GM23338 (cell line): ENCODE data around the gene NWD2. TPM values are rescaled to one million over a fixed set of nuclear protein-coding genes. Genes with fewer than 3 reads are reported as not detected.

ENCODE experiments used
- ATAC-seq: fragments of 200-7000 bp; cut with Tn5 transposase; 3 replicates; pipeline ENCODE4 v1.9.1; 2020
- DNase-seq: peaks from one replicate; pipeline ENCODE4 v3.0.0-alpha.2; 2015; ENCODE audit warnings: low spot score
- H2AFZ ChIP-seq: fragments of 200-600 bp; sonication (generic); 2 replicates; pipeline ENCODE4 v1.8.0; 2016; ENCODE audit warnings: antibody characterized with exemption, mild to moderate bottlenecking, moderate library complexity
- H3F3A ChIP-seq: fragments of 200-600 bp; sonication (generic); replicated peaks from 2 replicates; pipeline ENCODE4 v1.8.0; 2017; ENCODE audit warnings: antibody characterized with exemption, mixed run types, low read depth
- H3K27ac ChIP-seq: fragments of 200-600 bp; sonication (generic); 2 replicates; pipeline ENCODE4 v1.6.1; 2016; ENCODE audit warnings: low read depth
- H3K27me3 ChIP-seq: fragments of 200-600 bp; sonication (generic); 2 replicates; pipeline ENCODE4 v1.8.0; 2016; ENCODE audit warnings: mild to moderate bottlenecking, mixed run types, moderate library complexity; ENCODE audit not compliant: insufficient read depth
- H3K36me3 ChIP-seq: fragments of 200-600 bp; sonication (generic); 2 replicates; pipeline ENCODE4 v1.8.0; 2016; ENCODE audit warnings: mild to moderate bottlenecking; ENCODE audit not compliant: insufficient read depth
- H3K4me1 ChIP-seq: fragments of 200-600 bp; sonication (generic); 2 replicates; pipeline ENCODE4 v1.8.0; 2016; ENCODE audit warnings: mild to moderate bottlenecking, moderate library complexity; ENCODE audit not compliant: insufficient read depth
- H3K4me2 ChIP-seq: fragments of 200-600 bp; sonication (generic); 2 replicates; pipeline ENCODE4 v1.7.1; 2017; ENCODE audit warnings: mixed run types
- H3K4me3 ChIP-seq: fragments of 200-600 bp; sonication (generic); 2 replicates; pipeline ENCODE4 v1.6.1; 2016; ENCODE audit warnings: mixed run types
- H3K79me2 ChIP-seq: fragments of 200-600 bp; sonication (generic); replicated peaks from 2 replicates; pipeline ENCODE4 v1.8.0; 2017; ENCODE audit warnings: mild to moderate bottlenecking; ENCODE audit not compliant: insufficient read depth
- H3K9me2 ChIP-seq: fragments of 200-600 bp; sonication (generic); 2 replicates; pipeline ENCODE4 v1.8.0; 2017; ENCODE audit not compliant: insufficient read depth
- H4K20me1 ChIP-seq: fragments of 200-600 bp; sonication (generic); replicated peaks from 2 replicates; pipeline ENCODE4 v1.8.0; 2017; ENCODE audit warnings: mild to moderate bottlenecking; ENCODE audit not compliant: insufficient read depth
- H3K27ac Mint-ChIP-seq: 2 replicates; pipeline ENCODE4 v1.8.0; 2020; ENCODE audit warnings: inconsistent platforms, mild to moderate bottlenecking, moderate library complexity, mixed read lengths
- H3K27me3 Mint-ChIP-seq: 3 replicates; pipeline ENCODE4 v1.8.0; 2022; ENCODE audit warnings: low read depth, mild to moderate bottlenecking, moderate library complexity, mixed read lengths, inconsistent platforms; ENCODE audit not compliant: insufficient read depth, poor library complexity
- H3K36me3 Mint-ChIP-seq: 3 replicates; pipeline ENCODE4 v1.8.0; 2021; ENCODE audit warnings: low read depth, mild to moderate bottlenecking, inconsistent platforms, moderate library complexity, mixed read lengths
- H3K4me1 Mint-ChIP-seq: 3 replicates; pipeline ENCODE4 v1.8.0; 2020; ENCODE audit warnings: mild to moderate bottlenecking, inconsistent platforms, mixed read lengths
- H3K4me3 Mint-ChIP-seq: 3 replicates; pipeline ENCODE4 v1.8.0; 2021; ENCODE audit warnings: moderate library complexity, mild to moderate bottlenecking, inconsistent platforms, mixed read lengths
- H3K9me3 Mint-ChIP-seq: 3 replicates; pipeline ENCODE4 v1.8.0; 2020; ENCODE audit warnings: moderate library complexity, mild to moderate bottlenecking, inconsistent platforms, mixed read lengths
- CREB1 ChIP-seq: fragments of 250-450 bp; sonication (Bioruptor Pico); IDR thresholded peaks from 2 replicates; pipeline ENCODE4 v1.5.0; 2020; ENCODE audit warnings: low read depth, mild to moderate bottlenecking, moderate library complexity
- EZH2 ChIP-seq: fragments of 200-600 bp; sonication (generic); IDR thresholded peaks from one replicate; pipeline ENCODE4 v1.8.0; 2017; ENCODE audit warnings: antibody characterized with exemption, mild to moderate bottlenecking, low read depth; ENCODE audit not compliant: unreplicated experiment
- POLR2AphosphoS5 ChIP-seq: IDR thresholded peaks from 2 replicates; pipeline ENCODE4 v1.6.1; 2016; ENCODE audit warnings: antibody characterized with exemption, low read depth
- polyA plus RNA-seq: library from polyadenylated mRNA; unstranded; fragments of >200 nt; fragmentation: Nextera tagmentation; extraction: Ambion mirVana; gene quantifications from 2 replicates; pipeline ENCODE4 v1.2.1, GENCODE V29; 2016
- total RNA-seq: library from RNA; depleted of rRNA; stranded (reverse); fragments of >200 nt; shearing (Covaris generic); gene quantifications from 2 replicates; pipeline ENCODE4 v1.2.3, GENCODE V29; 2014
- TF ChIP-seq, protein P1 (sequence below): fragments of 250-450 bp; sonication (Bioruptor Pico); IDR thresholded peaks from 2 replicates; pipeline ENCODE4 v1.5.0; 2020; ENCODE audit warnings: mild to moderate bottlenecking, moderate library complexity
- TF ChIP-seq, protein P2 (sequence below), 2 experiments: fragments of 200-600 bp in 1 of 2; sonication (generic) in 1 of 2; conservative IDR thresholded peaks; 2 replicates each; pipeline versions ENCODE4 v1.5.1 to v1.6.1; 2016 to 2017; ENCODE audit warnings: antibody characterized with exemption in 2 of 2, low read depth in 2 of 2, mild to moderate bottlenecking in 2 of 2, moderate library complexity in 1 of 2
- TF ChIP-seq, protein P3 (sequence below): IDR thresholded peaks from one replicate; pipeline ENCODE4 v1.6.1; 2018; ENCODE audit warnings: antibody characterized with exemption; ENCODE audit not compliant: unreplicated experiment

The NWD2 gene
- total and polyA plus RNA-seq, 2 experiments from 2014 or later, result 0.07 TPM; not detected in 1

DNA sequence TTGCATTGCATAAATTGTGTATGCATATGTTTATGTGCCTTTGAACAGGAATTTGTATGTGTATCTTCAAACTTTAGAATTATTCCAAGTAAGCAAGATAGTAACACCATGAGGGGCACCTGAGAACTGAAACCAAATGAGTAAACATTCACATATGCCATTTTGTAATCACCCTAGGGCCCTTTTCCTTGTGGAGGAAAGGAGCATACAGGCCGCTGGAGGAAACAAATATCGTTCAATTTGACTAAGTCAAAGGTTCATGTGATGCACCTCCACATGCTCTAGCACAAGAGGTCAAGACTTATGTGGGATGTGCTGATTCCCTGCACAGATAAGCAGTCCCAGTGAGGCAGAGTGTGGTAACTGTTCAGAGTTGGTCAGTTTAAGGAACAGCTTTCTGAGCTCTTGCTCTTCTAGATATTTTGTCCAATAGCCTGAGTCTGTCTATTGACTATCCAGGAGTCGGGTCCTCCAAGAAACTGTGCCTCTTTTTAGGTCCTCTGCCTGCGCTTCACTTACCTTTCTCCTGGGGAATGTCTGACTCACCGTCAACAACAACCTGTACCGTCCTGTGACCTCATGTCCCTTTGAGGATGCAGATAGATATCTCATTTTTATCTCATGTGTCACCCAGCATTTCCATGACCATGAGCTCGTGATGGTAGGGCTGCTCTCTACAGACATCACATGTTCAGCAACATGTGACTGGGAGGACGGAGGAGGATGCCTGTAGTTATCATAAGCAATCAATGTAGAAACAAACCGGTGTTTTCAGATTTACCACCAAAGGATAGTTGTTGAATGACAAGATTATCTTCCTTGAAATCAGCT, 196.9 kb downstream of the NWD2 start (continued):
- TF ChIP-seq, protein P1, sequence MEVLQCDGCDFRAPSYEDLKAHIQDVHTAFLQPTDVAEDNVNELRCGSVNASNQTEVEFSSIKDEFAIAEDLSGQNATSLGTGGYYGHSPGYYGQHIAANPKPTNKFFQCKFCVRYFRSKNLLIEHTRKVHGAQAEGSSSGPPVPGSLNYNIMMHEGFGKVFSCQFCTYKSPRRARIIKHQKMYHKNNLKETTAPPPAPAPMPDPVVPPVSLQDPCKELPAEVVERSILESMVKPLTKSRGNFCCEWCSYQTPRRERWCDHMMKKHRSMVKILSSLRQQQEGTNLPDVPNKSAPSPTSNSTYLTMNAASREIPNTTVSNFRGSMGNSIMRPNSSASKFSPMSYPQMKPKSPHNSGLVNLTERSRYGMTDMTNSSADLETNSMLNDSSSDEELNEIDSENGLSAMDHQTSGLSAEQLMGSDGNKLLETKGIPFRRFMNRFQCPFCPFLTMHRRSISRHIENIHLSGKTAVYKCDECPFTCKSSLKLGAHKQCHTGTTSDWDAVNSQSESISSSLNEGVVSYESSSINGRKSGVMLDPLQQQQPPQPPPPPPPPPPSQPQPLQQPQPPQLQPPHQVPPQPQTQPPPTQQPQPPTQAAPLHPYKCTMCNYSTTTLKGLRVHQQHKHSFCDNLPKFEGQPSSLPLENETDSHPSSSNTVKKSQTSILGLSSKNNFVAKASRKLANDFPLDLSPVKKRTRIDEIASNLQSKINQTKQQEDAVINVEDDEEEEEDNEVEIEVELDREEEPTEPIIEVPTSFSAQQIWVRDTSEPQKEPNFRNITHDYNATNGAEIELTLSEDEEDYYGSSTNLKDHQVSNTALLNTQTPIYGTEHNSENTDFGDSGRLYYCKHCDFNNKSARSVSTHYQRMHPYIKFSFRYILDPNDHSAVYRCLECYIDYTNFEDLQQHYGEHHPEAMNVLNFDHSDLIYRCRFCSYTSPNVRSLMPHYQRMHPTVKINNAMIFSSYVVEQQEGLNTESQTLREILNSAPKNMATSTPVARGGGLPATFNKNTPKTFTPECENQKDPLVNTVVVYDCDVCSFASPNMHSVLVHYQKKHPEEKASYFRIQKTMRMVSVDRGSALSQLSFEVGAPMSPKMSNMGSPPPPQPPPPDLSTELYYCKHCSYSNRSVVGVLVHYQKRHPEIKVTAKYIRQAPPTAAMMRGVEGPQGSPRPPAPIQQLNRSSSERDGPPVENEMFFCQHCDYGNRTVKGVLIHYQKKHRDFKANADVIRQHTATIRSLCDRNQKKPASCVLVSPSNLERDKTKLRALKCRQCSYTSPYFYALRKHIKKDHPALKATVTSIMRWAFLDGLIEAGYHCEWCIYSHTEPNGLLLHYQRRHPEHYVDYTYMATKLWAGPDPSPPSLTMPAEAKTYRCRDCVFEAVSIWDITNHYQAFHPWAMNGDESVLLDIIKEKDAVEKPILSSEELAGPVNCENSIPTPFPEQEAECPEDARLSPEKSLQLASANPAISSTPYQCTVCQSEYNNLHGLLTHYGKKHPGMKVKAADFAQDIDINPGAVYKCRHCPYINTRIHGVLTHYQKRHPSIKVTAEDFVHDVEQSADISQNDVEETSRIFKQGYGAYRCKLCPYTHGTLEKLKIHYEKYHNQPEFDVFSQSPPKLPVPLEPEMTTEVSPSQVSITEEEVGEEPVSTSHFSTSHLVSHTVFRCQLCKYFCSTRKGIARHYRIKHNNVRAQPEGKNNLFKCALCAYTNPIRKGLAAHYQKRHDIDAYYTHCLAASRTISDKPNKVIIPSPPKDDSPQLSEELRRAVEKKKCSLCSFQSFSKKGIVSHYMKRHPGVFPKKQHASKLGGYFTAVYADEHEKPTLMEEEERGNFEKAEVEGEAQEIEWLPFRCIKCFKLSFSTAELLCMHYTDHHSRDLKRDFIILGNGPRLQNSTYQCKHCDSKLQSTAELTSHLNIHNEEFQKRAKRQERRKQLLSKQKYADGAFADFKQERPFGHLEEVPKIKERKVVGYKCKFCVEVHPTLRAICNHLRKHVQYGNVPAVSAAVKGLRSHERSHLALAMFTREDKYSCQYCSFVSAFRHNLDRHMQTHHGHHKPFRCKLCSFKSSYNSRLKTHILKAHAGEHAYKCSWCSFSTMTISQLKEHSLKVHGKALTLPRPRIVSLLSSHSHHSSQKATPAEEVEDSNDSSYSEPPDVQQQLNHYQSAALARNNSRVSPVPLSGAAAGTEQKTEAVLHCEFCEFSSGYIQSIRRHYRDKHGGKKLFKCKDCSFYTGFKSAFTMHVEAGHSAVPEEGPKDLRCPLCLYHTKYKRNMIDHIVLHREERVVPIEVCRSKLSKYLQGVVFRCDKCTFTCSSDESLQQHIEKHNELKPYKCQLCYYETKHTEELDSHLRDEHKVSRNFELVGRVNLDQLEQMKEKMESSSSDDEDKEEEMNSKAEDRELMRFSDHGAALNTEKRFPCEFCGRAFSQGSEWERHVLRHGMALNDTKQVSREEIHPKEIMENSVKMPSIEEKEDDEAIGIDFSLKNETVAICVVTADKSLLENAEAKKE (CRISPR knock-in tag), result no peak
- TF ChIP-seq POLR2AphosphoS5, result no peak

DNA sequence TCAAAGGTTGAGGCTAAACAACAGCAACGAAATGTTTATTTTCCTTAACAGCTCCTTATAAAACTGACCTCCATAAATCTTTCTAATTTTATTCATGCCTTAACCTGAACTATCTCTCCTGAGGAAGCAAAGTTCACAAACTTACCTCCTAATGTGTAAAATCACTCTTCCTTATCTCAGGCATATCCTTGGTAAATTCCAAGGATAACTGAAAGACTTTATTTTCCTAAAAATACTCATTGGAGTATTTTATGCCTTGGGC, 197.4 kb downstream of the NWD2 start:
- Histone ChIP-seq H3K27me3 (no peaks in the 10 kb centered on the region), H3K4me1 (no peaks in the 10 kb centered on the region), H3K4me2 (no peak overlapping the region), H3K9me2 (peaks cover 9% of the 10 kb centered on the region; the same call in 1 of the 2 replicates), H3K27ac (no peak overlapping the region), H4K20me1 (no peaks in the 10 kb centered on the region), H2AFZ (no peak overlapping the region), H3K4me3 (no peak overlapping the region), H3K36me3 (no peaks in the 10 kb centered on the region), H3F3A (no peaks in the 10 kb centered on the region), H3K79me2 (no peaks in the 10 kb centered on the region)
- H3K36me3 Mint-ChIP-seq, result no peaks in the 10 kb centered on the region
- TF ChIP-seq CREB1 (CRISPR knock-in tag) (no peak), EZH2 (no peak)
- TF ChIP-seq, protein P2, sequence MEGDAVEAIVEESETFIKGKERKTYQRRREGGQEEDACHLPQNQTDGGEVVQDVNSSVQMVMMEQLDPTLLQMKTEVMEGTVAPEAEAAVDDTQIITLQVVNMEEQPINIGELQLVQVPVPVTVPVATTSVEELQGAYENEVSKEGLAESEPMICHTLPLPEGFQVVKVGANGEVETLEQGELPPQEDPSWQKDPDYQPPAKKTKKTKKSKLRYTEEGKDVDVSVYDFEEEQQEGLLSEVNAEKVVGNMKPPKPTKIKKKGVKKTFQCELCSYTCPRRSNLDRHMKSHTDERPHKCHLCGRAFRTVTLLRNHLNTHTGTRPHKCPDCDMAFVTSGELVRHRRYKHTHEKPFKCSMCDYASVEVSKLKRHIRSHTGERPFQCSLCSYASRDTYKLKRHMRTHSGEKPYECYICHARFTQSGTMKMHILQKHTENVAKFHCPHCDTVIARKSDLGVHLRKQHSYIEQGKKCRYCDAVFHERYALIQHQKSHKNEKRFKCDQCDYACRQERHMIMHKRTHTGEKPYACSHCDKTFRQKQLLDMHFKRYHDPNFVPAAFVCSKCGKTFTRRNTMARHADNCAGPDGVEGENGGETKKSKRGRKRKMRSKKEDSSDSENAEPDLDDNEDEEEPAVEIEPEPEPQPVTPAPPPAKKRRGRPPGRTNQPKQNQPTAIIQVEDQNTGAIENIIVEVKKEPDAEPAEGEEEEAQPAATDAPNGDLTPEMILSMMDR (conservative IDR thresholded peaks at IDR 0.05; ENCODE audit: low read depth in 2 of 2), result no peak
- TF ChIP-seq, protein P3, sequence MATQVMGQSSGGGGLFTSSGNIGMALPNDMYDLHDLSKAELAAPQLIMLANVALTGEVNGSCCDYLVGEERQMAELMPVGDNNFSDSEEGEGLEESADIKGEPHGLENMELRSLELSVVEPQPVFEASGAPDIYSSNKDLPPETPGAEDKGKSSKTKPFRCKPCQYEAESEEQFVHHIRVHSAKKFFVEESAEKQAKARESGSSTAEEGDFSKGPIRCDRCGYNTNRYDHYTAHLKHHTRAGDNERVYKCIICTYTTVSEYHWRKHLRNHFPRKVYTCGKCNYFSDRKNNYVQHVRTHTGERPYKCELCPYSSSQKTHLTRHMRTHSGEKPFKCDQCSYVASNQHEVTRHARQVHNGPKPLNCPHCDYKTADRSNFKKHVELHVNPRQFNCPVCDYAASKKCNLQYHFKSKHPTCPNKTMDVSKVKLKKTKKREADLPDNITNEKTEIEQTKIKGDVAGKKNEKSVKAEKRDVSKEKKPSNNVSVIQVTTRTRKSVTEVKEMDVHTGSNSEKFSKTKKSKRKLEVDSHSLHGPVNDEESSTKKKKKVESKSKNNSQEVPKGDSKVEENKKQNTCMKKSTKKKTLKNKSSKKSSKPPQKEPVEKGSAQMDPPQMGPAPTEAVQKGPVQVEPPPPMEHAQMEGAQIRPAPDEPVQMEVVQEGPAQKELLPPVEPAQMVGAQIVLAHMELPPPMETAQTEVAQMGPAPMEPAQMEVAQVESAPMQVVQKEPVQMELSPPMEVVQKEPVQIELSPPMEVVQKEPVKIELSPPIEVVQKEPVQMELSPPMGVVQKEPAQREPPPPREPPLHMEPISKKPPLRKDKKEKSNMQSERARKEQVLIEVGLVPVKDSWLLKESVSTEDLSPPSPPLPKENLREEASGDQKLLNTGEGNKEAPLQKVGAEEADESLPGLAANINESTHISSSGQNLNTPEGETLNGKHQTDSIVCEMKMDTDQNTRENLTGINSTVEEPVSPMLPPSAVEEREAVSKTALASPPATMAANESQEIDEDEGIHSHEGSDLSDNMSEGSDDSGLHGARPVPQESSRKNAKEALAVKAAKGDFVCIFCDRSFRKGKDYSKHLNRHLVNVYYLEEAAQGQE, result no peak
- H3K27ac Mint-ChIP-seq, result no peak overlapping the region
- ATAC-seq, result no peak
- peaks cover 2% of the 10 kb centered on the region for H3K27me3 Mint-ChIP-seq
- H3K9me3 Mint-ChIP-seq, result no peaks in the 10 kb centered on the region
- H3K4me1 Mint-ChIP-seq, result no peaks in the 10 kb centered on the region
- H3K4me3 Mint-ChIP-seq, result no peak overlapping the region
- no peak for DNase-seq
